ENCODE measurements around the gene CCDC85C. TPM values are rescaled to one million over a fixed set of nuclear protein-coding genes. Genes with fewer than 3 reads are reported as not detected.

The CCDC85C gene
- total RNA-seq, 6 donors from 2014 or later, result 5.2 to 31.0 (median 20.4) TPM

DNA sequence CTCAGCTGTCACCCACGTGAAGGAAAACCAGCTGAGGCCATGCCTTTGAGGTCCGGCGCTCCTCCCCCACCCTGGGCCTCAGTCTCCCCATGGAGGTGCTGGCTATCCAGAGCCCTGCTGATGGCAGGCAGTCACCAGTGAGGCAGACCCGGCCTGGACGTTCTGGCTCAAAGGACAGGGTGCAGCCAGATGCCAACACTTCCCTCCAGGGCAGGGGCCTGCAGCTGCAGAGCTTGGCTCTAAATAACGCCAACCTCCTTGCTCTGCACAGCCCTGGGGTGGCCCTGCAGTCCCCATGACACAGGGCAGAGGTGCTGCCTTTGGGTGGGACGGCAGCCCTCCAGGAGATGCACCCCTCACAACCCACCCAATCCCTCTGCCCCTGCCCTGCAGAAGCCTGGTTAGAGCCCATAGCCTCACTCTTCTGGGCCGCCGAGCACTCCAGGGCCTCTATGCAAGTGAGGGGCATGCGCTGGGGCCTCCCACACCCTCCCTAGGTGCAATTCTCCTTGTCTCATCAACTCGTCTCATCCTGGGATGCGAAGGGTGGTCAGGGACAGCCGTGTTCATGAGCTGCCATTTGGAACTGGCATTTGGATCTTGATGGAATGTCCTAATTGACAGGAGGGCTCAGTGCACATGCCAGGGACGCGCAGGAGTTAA lies 30.4 kb downstream of the CCDC85C start:
- TF ChIP-seq POLR2A (IDR thresholded peaks at IDR 0.05) (no peak), EP300 (IDR thresholded peaks at IDR 0.05) (no peak), POLR2AphosphoS5 (IDR thresholded peaks at IDR 0.05) (no peak)
- TF ChIP-seq, protein P1, sequence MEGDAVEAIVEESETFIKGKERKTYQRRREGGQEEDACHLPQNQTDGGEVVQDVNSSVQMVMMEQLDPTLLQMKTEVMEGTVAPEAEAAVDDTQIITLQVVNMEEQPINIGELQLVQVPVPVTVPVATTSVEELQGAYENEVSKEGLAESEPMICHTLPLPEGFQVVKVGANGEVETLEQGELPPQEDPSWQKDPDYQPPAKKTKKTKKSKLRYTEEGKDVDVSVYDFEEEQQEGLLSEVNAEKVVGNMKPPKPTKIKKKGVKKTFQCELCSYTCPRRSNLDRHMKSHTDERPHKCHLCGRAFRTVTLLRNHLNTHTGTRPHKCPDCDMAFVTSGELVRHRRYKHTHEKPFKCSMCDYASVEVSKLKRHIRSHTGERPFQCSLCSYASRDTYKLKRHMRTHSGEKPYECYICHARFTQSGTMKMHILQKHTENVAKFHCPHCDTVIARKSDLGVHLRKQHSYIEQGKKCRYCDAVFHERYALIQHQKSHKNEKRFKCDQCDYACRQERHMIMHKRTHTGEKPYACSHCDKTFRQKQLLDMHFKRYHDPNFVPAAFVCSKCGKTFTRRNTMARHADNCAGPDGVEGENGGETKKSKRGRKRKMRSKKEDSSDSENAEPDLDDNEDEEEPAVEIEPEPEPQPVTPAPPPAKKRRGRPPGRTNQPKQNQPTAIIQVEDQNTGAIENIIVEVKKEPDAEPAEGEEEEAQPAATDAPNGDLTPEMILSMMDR (IDR thresholded peaks at IDR 0.05), result no peak
- DNase-seq, result no peak
- H3K4me3 ChIP-seq, result no peak overlapping the region
- no peaks in the 10 kb centered on the region for H3K27me3 ChIP-seq
- H3K27ac ChIP-seq, result peak overlapping the region; percentile 66 to 79 (median 75)
- no peak for ATAC-seq (ENCODE audit: low FRiP score in 2 of 2)
- no peaks in the 10 kb centered on the region for H3K36me3 ChIP-seq
- no peaks in the 10 kb centered on the region for H3K9me3 ChIP-seq
- WGBS, 2 donors, result 87% methylated on average over 6 to 15 of the region's 15 CpGs
- peaks cover 72 to 85% (median 81%) of the 10 kb centered on the region in 4 donors for H3K4me1 ChIP-seq

DNA sequence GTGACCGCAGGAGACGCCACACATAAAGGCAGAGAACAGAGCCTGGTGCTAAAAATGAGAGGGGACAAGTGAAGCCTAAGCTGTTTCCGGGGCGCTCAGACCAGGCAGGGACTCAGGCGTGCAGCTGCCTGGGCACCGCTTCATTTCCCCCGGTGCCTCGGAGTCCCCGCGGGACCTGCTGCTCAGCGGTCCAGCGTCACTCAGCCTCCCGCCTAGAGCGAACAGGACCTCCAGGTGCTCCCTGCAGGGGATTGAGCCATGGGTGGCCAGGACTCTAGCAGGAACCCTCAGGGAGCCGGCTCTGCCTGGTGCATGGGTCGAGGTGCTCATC lies 31.0 kb downstream of the CCDC85C start:
- peak overlapping the region in 2 of 4 donors; percentile 66 to 79 for H3K27ac ChIP-seq
- ATAC-seq (ENCODE audit: low FRiP score in 2 of 2) (no peak), DNase-seq (peak in 1 of 2 donors; percentile 58)
- no peaks in the 10 kb centered on the region for H3K36me3 ChIP-seq
- H3K9me3 ChIP-seq, result no peaks in the 10 kb centered on the region
- H3K4me1 ChIP-seq, result peaks cover 78 to 87% (median 81%) of the 10 kb centered on the region in 4 donors
- H3K4me3 ChIP-seq, result no peak overlapping the region
- no peak for TF ChIP-seq POLR2A (IDR thresholded peaks at IDR 0.05)
- TF ChIP-seq EP300 (IDR thresholded peaks at IDR 0.05), result no peak
- TF ChIP-seq POLR2AphosphoS5 (IDR thresholded peaks at IDR 0.05), result no peak
- TF ChIP-seq, protein P1 (IDR thresholded peaks at IDR 0.05), result no peak
- 50 to 89% methylated on average over 2 to 16 of the region's 16 CpGs for WGBS, 2 donors
- H3K27me3 ChIP-seq, result no peaks in the 10 kb centered on the region

- Histone ChIP-seq H3K4me1 (peaks cover 77 to 86% (median 82%) of the 10 kb centered on the region in 4 donors), H3K36me3 (no peaks in the 10 kb centered on the region), H3K9me3 (no peaks in the 10 kb centered on the region), H3K27me3 (no peaks in the 10 kb centered on the region), H3K4me3 (no peak overlapping the region), H3K27ac (peak overlapping the region in 3 of 4 donors; percentile 60 to 79 (median 66))
- DNase-seq (no peak), ATAC-seq (ENCODE audit: low FRiP score in 2 of 2) (no peak)
- 61 to 63% methylated on average over 10 to 18 of the region's 18 CpGs for WGBS, 2 donors
- TF ChIP-seq POLR2AphosphoS5 (IDR thresholded peaks at IDR 0.05) (no peak), POLR2A (IDR thresholded peaks at IDR 0.05) (no peak), EP300 (IDR thresholded peaks at IDR 0.05) (no peak)
- TF ChIP-seq, protein P1 (IDR thresholded peaks at IDR 0.05), result no peak
These were observed 31.6 kb downstream of the CCDC85C start for GRCh38 chr14:99572173-99572999.

DNA sequence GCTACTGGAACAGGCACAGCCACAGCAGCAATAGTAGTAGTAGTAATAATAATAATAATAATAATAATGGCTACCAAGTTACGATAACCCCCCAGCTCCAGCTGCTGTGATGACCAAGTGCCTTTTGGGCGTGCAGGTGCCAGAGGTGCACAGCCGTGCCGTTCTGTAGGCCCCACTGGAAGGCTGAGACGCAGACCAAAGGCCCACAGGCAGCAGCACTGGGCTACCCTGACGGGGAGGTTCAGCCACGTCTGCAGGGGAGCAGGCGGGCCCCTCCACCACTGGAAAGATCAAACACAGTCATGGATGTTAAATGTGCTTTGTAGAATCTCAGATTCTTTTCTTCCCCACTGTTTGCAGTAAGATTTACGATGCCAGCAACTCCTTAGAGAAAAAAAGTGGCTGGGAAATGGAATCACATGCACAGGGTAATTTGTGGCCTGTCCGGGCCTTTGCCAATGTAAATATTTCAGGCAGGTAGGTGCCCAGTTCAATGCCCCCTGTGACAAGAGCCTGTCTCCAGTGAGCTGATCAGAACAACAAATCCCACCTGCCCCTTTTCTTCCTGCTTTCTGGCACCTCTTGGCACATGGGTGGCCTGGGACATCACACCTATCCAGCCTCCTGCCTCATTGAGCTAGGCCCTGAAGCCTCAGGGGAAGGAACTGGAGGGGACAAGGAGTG lies 32.6 kb downstream of the CCDC85C start:
- TF ChIP-seq, protein P1 (IDR thresholded peaks at IDR 0.05), result no peak
- TF ChIP-seq POLR2A (IDR thresholded peaks at IDR 0.05) (no peak), POLR2AphosphoS5 (IDR thresholded peaks at IDR 0.05) (no peak), EP300 (IDR thresholded peaks at IDR 0.05) (no peak)
- WGBS, 2 donors, result 75 to 80% methylated on average over 8 to 10 of the region's 10 CpGs
- H3K9me3 ChIP-seq, result no peaks in the 10 kb centered on the region
- H3K36me3 ChIP-seq, result no peaks in the 10 kb centered on the region
- H3K4me3 ChIP-seq, result no peak overlapping the region
- peak overlapping the region in 3 of 4 donors; percentile 60 to 79 (median 66) for H3K27ac ChIP-seq
- H3K27me3 ChIP-seq, result no peaks in the 10 kb centered on the region
- ATAC-seq (ENCODE audit: low FRiP score in 2 of 2) (no peak), DNase-seq (no peak)
- H3K4me1 ChIP-seq, result peaks cover 69 to 81% (median 75%) of the 10 kb centered on the region in 4 donors
